Coronary artery (tissue), 2 donors: ENCODE data around the gene MYBBP1A.
"Not testable (repeated sequence)": the region's sequence is repeated elsewhere in the genome, so short reads cannot be mapped to it uniquely, and the experiment has no call there.

Source experiments
- DNase-seq: peaks from one replicate; pipeline ENCODE4 v3.0.0-alpha.2; 2017; ENCODE audit warnings: low spot score
- H3K27ac ChIP-seq, 2 donors: fragments of 200-600 bp; sonication (generic); one replicate each; pipeline ENCODE4 v1.5.1; 2016 to 2019
- H3K4me3 ChIP-seq: fragments of 200-600 bp; sonication (generic); 2 replicates; pipeline ENCODE4 v1.5.1; 2016; ENCODE audit warnings: mild to moderate bottlenecking, moderate library complexity
- CTCF ChIP-seq: fragments of 200-600 bp; sonication (generic); IDR thresholded peaks from one replicate; pipeline ENCODE4 v1.5.1; 2019; ENCODE audit warnings: antibody characterized with exemption

Gene MYBBP1A

GRCh38 chr17:4582691-4583090, 27.5 kb upstream of the MYBBP1A start:
- TF ChIP-seq CTCF = no peak
- Histone ChIP-seq H3K4me3 (no peak overlapping the region), H3K27ac (no peak overlapping the region)
- DNase-seq = no peak

GRCh38 chr17:4582101-4582501, 26.9 kb upstream of the MYBBP1A start:
- TF ChIP-seq CTCF = no peak
- no peak overlapping the region for H3K4me3 ChIP-seq
- no peak overlapping the region for H3K27ac ChIP-seq
- no peak for DNase-seq

GRCh38 chr17:4580291-4580690, 25.1 kb upstream of the MYBBP1A start:
- no peak overlapping the region for H3K4me3 ChIP-seq
- no peak for TF ChIP-seq CTCF
- H3K27ac ChIP-seq = no peak overlapping the region
- no peak for DNase-seq

GRCh38 chr17:4579678-4580077, 24.5 kb upstream of the MYBBP1A start:
- no peak for DNase-seq
- TF ChIP-seq CTCF = no peak
- H3K27ac ChIP-seq = no peak overlapping the region
- H3K4me3 ChIP-seq = no peak overlapping the region

- DNase-seq = not testable (repeated sequence)
Measured at GRCh38 chr17:4578349-4578748, 23.2 kb upstream of the MYBBP1A start.

GRCh38 chr17:4577386-4577993, 22.3 kb upstream of the MYBBP1A start:
- no peak overlapping the region for H3K27ac ChIP-seq
- no peak overlapping the region for H3K4me3 ChIP-seq
- no peak for TF ChIP-seq CTCF
- DNase-seq = no peak

More at GRCh38 chr17:4578349-4578748, 23.2 kb upstream of the MYBBP1A start:
- not testable (repeated sequence) for H3K4me3 ChIP-seq, H3K27ac ChIP-seq

- Histone ChIP-seq H3K27ac (no peak overlapping the region), H3K4me3 (no peak overlapping the region)
- TF ChIP-seq CTCF = no peak
- DNase-seq = no peak
Measured at GRCh38 chr17:4576729-4577322, 21.6 kb upstream of the MYBBP1A start.
